GM21619 (cell line): ENCODE results near the gene HLCS.

ENCODE experiments used
- ATAC-seq: cut with Tn5 transposase; IDR thresholded peaks from one replicate; pipeline ENCODE4 v1.9.1; 2021; ENCODE audit not compliant: unreplicated experiment

Gene HLCS

GRCh38 chr21:36852293-36852692, 114.2 kb downstream of the HLCS start:
- ATAC-seq, result no peak

- no peak for ATAC-seq
Observed at GRCh38 chr21:36851121-36851520, 115.3 kb downstream of the HLCS start.

GRCh38 chr21:36850372-36850771, 116.1 kb downstream of the HLCS start:
- no peak for ATAC-seq

GRCh38 chr21:36849461-36850105, 116.9 kb downstream of the HLCS start:
- no peak for ATAC-seq

- ATAC-seq, result no peak
Observed at GRCh38 chr21:36848730-36849274, 117.7 kb downstream of the HLCS start.

- ATAC-seq, result no peak
Observed at GRCh38 chr21:36847189-36847588, 119.3 kb downstream of the HLCS start.

GRCh38 chr21:36846631-36847030, 119.8 kb downstream of the HLCS start:
- no peak for ATAC-seq

- ATAC-seq, result no peak
Observed at GRCh38 chr21:36845790-36846189, 120.7 kb downstream of the HLCS start.

GRCh38 chr21:36845070-36845469, 121.4 kb downstream of the HLCS start:
- no peak for ATAC-seq

- ATAC-seq, result no peak
Observed at GRCh38 chr21:36841866-36842265, 124.6 kb downstream of the HLCS start.

GRCh38 chr21:36839735-36840134, 126.7 kb downstream of the HLCS start:
- no peak for ATAC-seq

- no peak for ATAC-seq
Observed at GRCh38 chr21:36839123-36839522, 127.3 kb downstream of the HLCS start.

GRCh38 chr21:36835383-36835795, 131.1 kb downstream of the HLCS start:
- no peak for ATAC-seq

GRCh38 chr21:36834192-36834591, 132.3 kb downstream of the HLCS start:
- no peak for ATAC-seq

GRCh38 chr21:36830100-36830499, 136.4 kb downstream of the HLCS start:
- ATAC-seq, result no peak

GRCh38 chr21:36828891-36829515, 137.5 kb downstream of the HLCS start:
- no peak for ATAC-seq

- ATAC-seq, result no peak
Observed at GRCh38 chr21:36828208-36828607, 138.3 kb downstream of the HLCS start.

- ATAC-seq, result no peak
Observed at GRCh38 chr21:36825658-36826057, 140.8 kb downstream of the HLCS start.

GRCh38 chr21:36821032-36821299, 145.5 kb downstream of the HLCS start:
- ATAC-seq, result no peak

GRCh38 chr21:36820176-36821031, 146.1 kb downstream of the HLCS start:
- no peak for ATAC-seq

GRCh38 chr21:36817732-36818450, 148.6 kb downstream of the HLCS start:
- ATAC-seq, result no peak
